WI38 (cell line): ENCODE results near the gene TMOD2.

ENCODE experiments used
- H3K4me3 ChIP-seq: 2 replicates; pipeline ENCODE4 v1.5.1; 2011; ENCODE audit warnings: low read depth, mild to moderate bottlenecking, control low read depth, low read length
- TF ChIP-seq, protein P1 (sequence below): IDR thresholded peaks from 2 replicates; pipeline ENCODE4 v1.5.1; 2012; ENCODE audit warnings: low read depth, mild to moderate bottlenecking, control low read depth, low read length

Gene TMOD2

DNA sequence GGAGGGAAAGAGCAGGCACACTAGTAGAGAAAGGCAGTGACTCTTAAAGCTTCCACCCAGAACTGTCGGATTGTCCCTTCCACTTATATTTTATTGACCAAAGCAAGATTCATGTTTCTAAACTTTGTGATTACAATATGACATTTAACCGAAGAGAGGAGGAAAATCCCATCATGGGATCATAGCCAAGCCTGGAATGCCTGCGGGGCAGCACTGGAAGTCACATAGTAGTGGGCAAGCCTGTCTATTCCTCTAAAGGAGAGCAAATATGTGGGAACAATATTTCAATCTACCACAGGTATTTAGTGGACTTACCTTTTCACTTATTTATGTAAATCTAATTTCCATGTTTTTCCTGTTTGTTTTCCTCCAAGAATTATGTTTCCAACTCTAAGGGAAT, 74.3 kb downstream of the TMOD2 start:
- no peak overlapping the region for H3K4me3 ChIP-seq
- TF ChIP-seq, protein P1, sequence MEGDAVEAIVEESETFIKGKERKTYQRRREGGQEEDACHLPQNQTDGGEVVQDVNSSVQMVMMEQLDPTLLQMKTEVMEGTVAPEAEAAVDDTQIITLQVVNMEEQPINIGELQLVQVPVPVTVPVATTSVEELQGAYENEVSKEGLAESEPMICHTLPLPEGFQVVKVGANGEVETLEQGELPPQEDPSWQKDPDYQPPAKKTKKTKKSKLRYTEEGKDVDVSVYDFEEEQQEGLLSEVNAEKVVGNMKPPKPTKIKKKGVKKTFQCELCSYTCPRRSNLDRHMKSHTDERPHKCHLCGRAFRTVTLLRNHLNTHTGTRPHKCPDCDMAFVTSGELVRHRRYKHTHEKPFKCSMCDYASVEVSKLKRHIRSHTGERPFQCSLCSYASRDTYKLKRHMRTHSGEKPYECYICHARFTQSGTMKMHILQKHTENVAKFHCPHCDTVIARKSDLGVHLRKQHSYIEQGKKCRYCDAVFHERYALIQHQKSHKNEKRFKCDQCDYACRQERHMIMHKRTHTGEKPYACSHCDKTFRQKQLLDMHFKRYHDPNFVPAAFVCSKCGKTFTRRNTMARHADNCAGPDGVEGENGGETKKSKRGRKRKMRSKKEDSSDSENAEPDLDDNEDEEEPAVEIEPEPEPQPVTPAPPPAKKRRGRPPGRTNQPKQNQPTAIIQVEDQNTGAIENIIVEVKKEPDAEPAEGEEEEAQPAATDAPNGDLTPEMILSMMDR: no peak

DNA sequence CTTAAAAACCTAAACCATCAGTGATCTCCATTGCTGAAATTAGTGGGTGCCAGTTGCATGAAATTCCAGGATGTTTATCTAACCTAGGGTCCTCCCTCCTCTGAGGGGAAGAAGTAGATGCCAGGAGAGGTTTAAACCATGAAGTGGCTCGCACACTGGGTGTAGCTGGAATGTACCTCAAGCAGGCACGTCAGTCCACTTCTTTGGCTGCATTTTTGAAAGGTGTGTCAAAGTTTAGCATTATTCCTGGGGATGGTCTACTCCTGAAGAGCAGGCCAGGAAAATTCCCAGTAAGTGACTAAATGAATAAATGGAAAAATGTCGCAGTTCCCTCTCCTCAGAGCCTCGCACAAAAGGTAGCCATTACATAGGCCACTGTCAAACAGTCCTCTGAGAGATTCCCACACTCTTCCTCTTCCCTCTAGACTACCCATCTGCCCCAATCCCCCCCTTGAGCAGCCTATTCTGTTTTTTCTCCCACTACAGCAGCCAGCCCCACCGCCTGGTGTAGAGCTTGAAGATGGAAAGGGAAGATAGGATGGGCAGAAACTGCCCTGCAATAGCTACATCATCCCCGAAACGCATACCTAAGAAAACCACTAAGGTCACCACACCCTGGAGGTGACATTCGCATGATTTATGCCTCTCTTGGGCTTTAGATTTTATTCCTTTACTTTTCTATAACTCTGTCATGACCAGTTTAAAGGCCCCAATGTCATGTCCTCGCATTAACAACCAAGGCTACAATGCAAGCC, 77.4 kb downstream of the TMOD2 start:
- peak overlapping the region; percentile 90 for H3K4me3 ChIP-seq
- TF ChIP-seq, protein P1: no peak

DNA sequence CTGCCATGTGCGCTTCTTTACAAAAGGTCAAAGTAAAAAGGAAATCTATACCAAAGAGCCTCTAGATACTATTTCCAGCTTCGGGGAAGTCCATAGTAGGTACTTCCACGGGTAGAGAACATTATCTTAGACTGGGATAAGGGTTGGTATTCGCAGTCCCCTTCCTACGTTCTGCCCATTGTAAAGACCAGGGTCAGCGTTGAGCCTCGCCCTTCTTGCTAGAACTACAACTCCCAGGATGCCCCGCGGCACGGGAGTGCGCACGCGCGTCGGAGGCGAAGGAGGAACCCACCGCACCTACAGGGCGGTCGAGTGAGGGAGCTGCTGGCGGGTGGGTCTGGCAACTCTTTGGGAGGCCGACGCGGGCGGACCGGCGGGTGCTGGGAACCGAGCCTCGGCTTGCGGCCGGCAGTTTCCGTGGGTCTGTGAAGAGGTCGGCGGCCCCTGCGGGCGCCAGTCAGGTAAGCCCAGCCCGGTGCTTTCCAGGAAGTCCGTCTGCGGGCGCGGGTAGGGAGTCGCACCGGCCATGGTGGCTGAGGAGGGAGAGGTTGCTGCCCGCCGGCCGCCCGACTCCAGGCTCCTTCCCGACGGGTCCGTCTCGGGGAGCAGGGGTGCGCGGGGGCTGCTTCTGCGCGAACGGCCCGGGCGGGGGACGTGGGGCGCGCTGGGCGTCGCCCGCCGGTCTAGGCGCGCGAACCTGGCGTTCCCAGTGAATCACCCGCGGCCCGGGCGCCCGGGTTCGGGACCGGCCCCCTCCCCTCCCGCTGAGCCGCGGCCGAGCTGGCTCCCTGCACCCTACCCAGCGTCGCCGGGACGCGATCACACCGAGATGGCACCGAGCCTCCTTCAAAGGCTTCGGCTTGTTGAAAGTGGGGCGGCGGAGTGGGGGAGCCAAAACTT, 78.2 kb downstream of the TMOD2 start, which contains the start of gene TMOD3:
Gene TMOD3 (plus strand): TSS at position 278 of the 900 bp plus-strand sequence. CDS start 33,232 bp downstream, outside the sequence.
- TF ChIP-seq, protein P1: no peak
- peak within 1 kb of the TSS; percentile 90 for H3K4me3 ChIP-seq

DNA sequence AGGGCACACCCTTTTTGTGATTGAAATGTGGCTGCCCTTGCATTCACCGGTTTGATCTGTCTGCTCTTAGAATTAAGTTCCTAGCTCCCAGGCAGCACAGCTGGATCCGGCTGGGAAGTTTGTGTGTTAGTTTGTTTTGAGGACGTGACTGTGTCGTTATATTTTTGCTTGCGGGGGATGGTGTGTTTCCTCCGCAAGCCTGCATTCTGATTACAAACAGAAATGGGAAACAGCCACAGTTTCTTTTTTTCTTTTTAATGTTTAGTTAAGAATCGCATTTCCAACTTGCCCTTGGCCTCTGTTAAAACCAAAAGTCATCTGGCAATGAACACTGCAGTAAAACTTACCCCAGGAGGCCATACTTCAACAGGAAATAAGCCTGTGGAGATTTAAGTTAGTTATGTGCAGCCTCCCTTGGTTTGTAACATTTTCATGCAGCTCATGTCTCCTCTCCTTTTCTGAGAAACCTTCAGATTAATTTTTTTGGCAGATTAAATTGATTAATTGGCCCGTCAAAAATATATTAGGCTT, 78.9 kb downstream of the TMOD2 start:
- H3K4me3 ChIP-seq: peak overlapping the region; percentile 90
- TF ChIP-seq, protein P1: no peak

DNA sequence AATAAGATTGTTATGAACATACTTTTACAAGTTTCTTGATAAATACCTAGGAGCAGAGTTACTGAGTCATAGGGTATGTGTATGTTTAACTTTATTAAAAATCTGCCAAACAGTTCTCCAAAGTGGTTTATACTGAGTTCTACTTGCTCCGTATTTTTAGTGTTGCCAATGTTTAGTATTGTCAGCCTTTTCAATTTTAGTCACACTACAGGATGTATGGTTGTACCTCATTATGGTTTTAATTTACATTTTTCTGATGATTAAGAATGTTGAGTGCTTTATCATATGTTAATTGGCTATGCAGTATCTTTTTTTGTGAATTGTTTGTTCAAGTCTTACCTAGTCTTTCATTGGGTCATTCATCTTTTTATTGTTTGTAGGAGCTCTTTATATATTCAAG, 82.4 kb downstream of the TMOD2 start:
- TF ChIP-seq, protein P1: no peak
- H3K4me3 ChIP-seq: no peak overlapping the region

DNA sequence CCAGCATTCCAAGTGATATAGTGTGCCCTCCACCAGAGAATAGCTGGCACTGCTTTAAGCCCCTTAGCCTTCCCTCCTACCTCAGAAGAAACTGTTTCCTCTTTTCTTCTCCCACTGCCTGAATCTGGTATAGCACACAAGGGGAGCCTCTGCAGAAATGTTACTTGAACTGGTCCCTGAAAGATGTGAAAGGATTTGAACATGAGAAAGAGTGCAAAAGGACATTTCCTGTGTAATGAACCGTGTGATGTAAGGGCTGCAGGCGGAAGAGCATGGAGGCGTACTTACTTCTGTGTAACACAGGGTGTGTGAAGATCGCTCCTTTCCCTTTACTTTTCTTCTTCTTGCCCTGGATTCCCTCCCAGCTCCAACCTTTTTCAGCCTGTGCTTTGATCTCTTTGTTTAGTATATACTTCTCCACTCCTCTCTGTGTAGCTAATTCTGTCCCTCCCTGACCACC, 86.4 kb downstream of the TMOD2 start:
- H3K4me3 ChIP-seq: no peak overlapping the region

More for the DNA sequence above, 86.4 kb downstream of the TMOD2 start:
- TF ChIP-seq, protein P1: no peak
